GM12878 (cell line): ENCODE results near the gene RASAL2. TPM values are rescaled to one million over a fixed set of nuclear protein-coding genes. Genes with fewer than 3 reads are reported as not detected.

Experiments used
- ATAC-seq: fragments of 200-7000 bp; cut with Tn5 transposase; 3 replicates; pipeline ENCODE4 v1.9.1; 2020; ENCODE audit warnings: mild to moderate bottlenecking, moderate library complexity
- BruUV-seq: library from RNA; stranded (reverse); fragments of 400-500 nt; replicated peaks from 2 replicates; lab custom pipeline; 2021; lab: Mats Ljungman, UMichigan
- CTCF ChIA-PET: fragments of 300-600 bp; sonication (Branson Sonifier 250); formaldehyde crosslinking; extraction: SDS; loops from one replicate; lab custom pipeline; 2021; ENCODE audit warnings: inconsistent platforms; lab: Yijun Ruan, JAX
- POLR2A ChIA-PET: fragments of 350-600 bp; formaldehyde crosslinking; extraction: SDS; loops from one replicate; lab custom pipeline; 2021; ENCODE audit warnings: inconsistent platforms; lab: Charles Lee
- RAD21 ChIA-PET: fragments of 300-600 bp; sonication (Branson Sonifier 250); formaldehyde crosslinking; loops from one replicate; lab custom pipeline; 2023; ENCODE audit warnings: antibody characterized with exemption; ENCODE audit not compliant: unreplicated experiment; lab: Charles Lee
- SMC1A ChIA-PET: fragments of 300-600 bp; sonication (Branson Sonifier 250); formaldehyde crosslinking; loops from one replicate; lab custom pipeline; 2023; ENCODE audit not compliant: unreplicated experiment, uncharacterized antibody; lab: Charles Lee
- DNase-seq: peaks from one replicate; pipeline ENCODE4 v3.0.0-alpha.2; 2011; ENCODE audit warnings: low read depth, low spot score
- FAIRE-seq: peaks from 3 replicates; lab custom pipeline; 2011; peaks lifted over from hg19 to GRCh38; lab: Jason Lieb, UNC
- H2AFZ ChIP-seq: 2 replicates; pipeline ENCODE4 v1.6.0; 2011; ENCODE audit warnings: low read depth, low read length, control low read depth; ENCODE audit not compliant: control insufficient read depth
- H3K27ac ChIP-seq: 2 replicates; pipeline ENCODE4 v1.5.1; 2011; ENCODE audit warnings: control low read depth; ENCODE audit not compliant: control insufficient read depth, insufficient read depth
- H3K27me3 ChIP-seq, 2 experiments: replicated peaks in 1 of 2; 2 replicates each; pipeline versions ENCODE4 v1.6.0 to v1.6.1; 2011; ENCODE audit warnings: low read length in 1 of 2; ENCODE audit not compliant: control insufficient read depth in 2 of 2, insufficient read depth in 2 of 2
- H3K36me3 ChIP-seq, 2 experiments: 2 replicates each; pipeline ENCODE4 v1.5.1; 2011; ENCODE audit warnings: low read length in 1 of 2; ENCODE audit not compliant: control insufficient read depth in 2 of 2, insufficient read depth in 2 of 2
- H3K4me1 ChIP-seq: 2 replicates; pipeline ENCODE4 v1.6.1; 2011; ENCODE audit warnings: mild to moderate bottlenecking, low read length, moderate library complexity, mixed read lengths; ENCODE audit not compliant: control insufficient read depth, insufficient read depth
- H3K4me2 ChIP-seq: 2 replicates; pipeline ENCODE4 v1.6.0; 2011; ENCODE audit warnings: control low read depth; ENCODE audit not compliant: control insufficient read depth, insufficient read depth
- H3K4me3 ChIP-seq: fragments of 200-600 bp; sonication (generic); 2 replicates; pipeline ENCODE4 v1.5.1; 2016
- H3K79me2 ChIP-seq: 2 replicates; pipeline ENCODE4 v1.6.0; 2011; ENCODE audit warnings: low read length; ENCODE audit not compliant: control insufficient read depth, insufficient read depth
- H3K9ac ChIP-seq: 2 replicates; pipeline ENCODE4 v1.8.0; 2011; ENCODE audit warnings: low read length, control low read depth, mixed read lengths; ENCODE audit not compliant: control insufficient read depth, insufficient read depth
- H3K9me3 ChIP-seq: replicated peaks from 3 replicates; pipeline ENCODE4 v1.5.1; 2011; ENCODE audit warnings: mild to moderate bottlenecking, low read length; ENCODE audit not compliant: control insufficient read depth, insufficient read depth
- H4K20me1 ChIP-seq: 2 replicates; pipeline ENCODE4 v1.6.0; 2011; ENCODE audit not compliant: control insufficient read depth, insufficient read depth
- CBFB ChIP-seq: IDR thresholded peaks from 2 replicates; pipeline ENCODE4 v1.6.1; 2016; ENCODE audit warnings: antibody characterized with exemption, low read depth
- ETV6 ChIP-seq, 2 experiments: fragments of 450-650 bp in 1 of 2; IDR thresholded peaks in 1 of 2; conservative IDR thresholded peaks in 1 of 2; 2 replicates each; pipeline ENCODE4 v1.6.1; 2014; ENCODE audit warnings: antibody characterized with exemption in 1 of 2, borderline replicate concordance in 1 of 2, low read depth in 1 of 2, mild to moderate bottlenecking in 1 of 2, moderate library complexity in 1 of 2
- FOXK2 ChIP-seq: fragments of 450-650 bp; IDR thresholded peaks from 2 replicates; pipeline ENCODE4 v1.6.1; 2017; ENCODE audit warnings: mild to moderate bottlenecking, moderate library complexity
- JUNB ChIP-seq: IDR thresholded peaks from 2 replicates; pipeline ENCODE4 v1.6.1; 2016; ENCODE audit warnings: antibody characterized with exemption, mild to moderate bottlenecking
- MLLT1 ChIP-seq: fragments of 450-650 bp; IDR thresholded peaks from 2 replicates; pipeline ENCODE4 v1.6.1; 2016; ENCODE audit warnings: mild to moderate bottlenecking
- NFXL1 ChIP-seq: fragments of 450-650 bp; IDR thresholded peaks from 2 replicates; pipeline ENCODE4 v1.6.1; 2017; ENCODE audit warnings: antibody characterized with exemption, mild to moderate bottlenecking, borderline replicate concordance
- REST ChIP-seq: IDR thresholded peaks from 2 replicates; pipeline ENCODE4 v1.6.1; 2012; ENCODE audit warnings: mild to moderate bottlenecking, low read depth, low read length
- ZSCAN29 ChIP-seq: fragments of 450-650 bp; IDR thresholded peaks from 2 replicates; pipeline ENCODE4 v1.6.1; 2017; ENCODE audit warnings: mild to moderate bottlenecking, moderate library complexity
- WGBS: methylation state at CpG from one replicate; pipeline ENCODE4 v1.1.6; 2016; ENCODE audit warnings: low lambda C conversion rate; ENCODE audit not compliant: insufficient replicate concordance, insufficient coverage; ENCODE audit errors: missing lambda C conversion rate; 5-methylcytosine and 5-hydroxymethylcytosine counted together
- in situ Hi-C: fragments of 300-500 bp; cut with MboI; formaldehyde crosslinking; loops from 9 replicates; pipeline ENCODE4 v1.14.3; 2018; ENCODE audit warnings: mixed read lengths
- intact Hi-C: fragments of 100-400 bp; cut with micrococcal nuclease; formaldehyde crosslinking; loops from one replicate; pipeline ENCODE4 v1.14.2; 2022; ENCODE audit not compliant: unreplicated experiment
- polyA plus RNA-seq, 11 experiments: library from polyadenylated mRNA; depleted of rRNA in 4 of 11; unstranded in 6 of 11; stranded (reverse) in 5 of 11; fragments of >200 nt; fragmentation: Nextera tagmentation in 4 of 11; fragmentation: Illumina TruSeq in 1 of 11; extraction: Ambion mirVana in 4 of 11; extraction: Trizol in 1 of 11; gene quantifications; 1 replicate in 1 of 11; 2 replicates in 10 of 11; pipeline versions ENCODE4 v1.2.1 to v1.2.3, GENCODE V29; 2011 to 2016; ENCODE audit warnings: inconsistent platforms in 2 of 11, missing spikeins in 2 of 11, low read depth in 1 of 11
- total RNA-seq, 4 experiments: library from RNA; depleted of rRNA in 3 of 4; stranded (reverse); fragments of >200 nt in 3 of 4; fragmentation: Illumina TruSeq in 1 of 4; extraction: Trizol in 1 of 4; gene quantifications; 2 replicates each; pipeline versions ENCODE4 v1.2.1 to v1.2.3, GENCODE V29; 2013 to 2021

The RASAL2 gene
- total and polyA plus RNA-seq, 10 of the 15 experiments (the other 5 are each of a cell fraction or from before 2014, with no cell fraction given): 0.02 to 6.9 (median 0.17) TPM; not detected in 1

GRCh38 chr1:178512566-178513277, 418.8 kb downstream of the RASAL2 start, which contains the start of gene TEX35 (continued):
- TF ChIP-seq REST (no peak), ETV6 (conservative IDR thresholded peaks at IDR 0.05 in 1 of 2, IDR thresholded peaks at IDR 0.05 in 1 of 2; ENCODE audit: borderline replicate concordance in 1 of 2, low read depth in 1 of 2) (no peak)

- RAD21 ChIA-PET: no interaction called here
- intact Hi-C loops: no loop called here
- Histone ChIP-seq H3K4me2 (no peak overlapping the region), H3K9me3 (no peaks in the 10 kb centered on the region), H2AFZ (no peak overlapping the region), H3K36me3 (no peaks in the 10 kb centered on the region), H3K4me1 (no peaks in the 10 kb centered on the region), H4K20me1 (no peaks in the 10 kb centered on the region), H3K4me3 (no peak overlapping the region), H3K9ac (no peak overlapping the region), H3K27me3 (peaks cover 0 to 2% of the 10 kb centered on the region in 2 experiments; a peak in 1 of 4 replicates), H3K27ac (no peak overlapping the region), H3K79me2 (no peaks in the 10 kb centered on the region)
- BruUV-seq: no TSS peak
- POLR2A ChIA-PET: no interaction called here
- FAIRE-seq (no peak), DNase-seq (no peak), ATAC-seq (no peak)
- 44% methylated on average over 14 of the region's 14 CpGs for WGBS
- TF ChIP-seq MLLT1 (no peak), CBFB (no peak), ZSCAN29 (no peak), NFXL1 (peak; percentile 54; the same call in 1 of the 2 replicates), FOXK2 (no peak), JUNB (no peak)
- CTCF ChIA-PET: interaction anchor here (1.0 to 1.5 kb wide), 2 partner anchors 12 to 216 kb away, joined by 3 to 5 read pairs; no protein-coding TSS in a partner anchor
- in situ Hi-C loops: no loop called here
- SMC1A ChIA-PET: no interaction called here
Observed at GRCh38 chr1:178513278-178513983, 419.5 kb downstream of the RASAL2 start.
